Measurements from ENCODE around the gene MAGEF1. TPM values are rescaled to one million over a fixed set of nuclear protein-coding genes. Genes with fewer than 3 reads are reported as not detected.

Gene MAGEF1
- total RNA-seq, 1 donor from 2014 or later: 56.3 TPM

GRCh38 chr3:184758056-184758455 lies 46.2 kb upstream of the MAGEF1 start:
- no peak for TF ChIP-seq CTCF (IDR thresholded peaks at IDR 0.05; ENCODE audit: partially characterized antibody, unreplicated experiment)
- H3K4me1 Mint-ChIP-seq (ENCODE audit: low read depth, unreplicated experiment): peaks cover 12% of the 10 kb centered on the region
- no peak overlapping the region for H3K27ac Mint-ChIP-seq (ENCODE audit: unreplicated experiment)
- peaks cover 7% of the 10 kb centered on the region for H3K27me3 Mint-ChIP-seq (ENCODE audit: unreplicated experiment)
- no peak for DNase-seq
- H3K9me3 Mint-ChIP-seq (ENCODE audit: unreplicated experiment): peaks cover 7% of the 10 kb centered on the region
- no peak overlapping the region for H3K4me3 Mint-ChIP-seq (ENCODE audit: unreplicated experiment)
- no peaks in the 10 kb centered on the region for H3K36me3 Mint-ChIP-seq (ENCODE audit: unreplicated experiment)

GRCh38 chr3:184757022-184757651 lies 45.3 kb upstream of the MAGEF1 start:
- no peak overlapping the region for H3K27ac Mint-ChIP-seq (ENCODE audit: unreplicated experiment)
- peaks cover 12% of the 10 kb centered on the region for H3K4me1 Mint-ChIP-seq (ENCODE audit: low read depth, unreplicated experiment)
- DNase-seq: no peak

GRCh38 chr3:184756151-184757021 lies 44.5 kb upstream of the MAGEF1 start:
- H3K4me3 Mint-ChIP-seq (ENCODE audit: unreplicated experiment): peak overlapping the region; percentile 16

More at GRCh38 chr3:184757022-184757651, 45.3 kb upstream of the MAGEF1 start:
- TF ChIP-seq CTCF (IDR thresholded peaks at IDR 0.05; ENCODE audit: partially characterized antibody, unreplicated experiment): no peak
- Mint-ChIP-seq H3K27me3 (ENCODE audit: unreplicated experiment) (peaks cover 7% of the 10 kb centered on the region), H3K9me3 (ENCODE audit: unreplicated experiment) (peaks cover 3% of the 10 kb centered on the region), H3K36me3 (ENCODE audit: unreplicated experiment) (no peaks in the 10 kb centered on the region), H3K4me3 (ENCODE audit: unreplicated experiment) (no peak overlapping the region)

GRCh38 chr3:184755315-184755731 lies 43.5 kb upstream of the MAGEF1 start:
- Mint-ChIP-seq H3K36me3 (ENCODE audit: unreplicated experiment) (no peaks in the 10 kb centered on the region), H3K4me3 (ENCODE audit: unreplicated experiment) (no peak overlapping the region), H3K4me1 (ENCODE audit: low read depth, unreplicated experiment) (peaks cover 5% of the 10 kb centered on the region), H3K9me3 (ENCODE audit: unreplicated experiment) (no peaks in the 10 kb centered on the region), H3K27ac (ENCODE audit: unreplicated experiment) (no peak overlapping the region), H3K27me3 (ENCODE audit: unreplicated experiment) (peaks cover 2% of the 10 kb centered on the region)
- no peak for DNase-seq
- no peak for TF ChIP-seq CTCF (IDR thresholded peaks at IDR 0.05; ENCODE audit: partially characterized antibody, unreplicated experiment)

More at GRCh38 chr3:184756151-184757021, 44.5 kb upstream of the MAGEF1 start:
- no peak for DNase-seq
- peaks cover 5% of the 10 kb centered on the region for H3K27me3 Mint-ChIP-seq (ENCODE audit: unreplicated experiment)
- TF ChIP-seq CTCF (IDR thresholded peaks at IDR 0.05; ENCODE audit: partially characterized antibody, unreplicated experiment): no peak
- no peak overlapping the region for H3K27ac Mint-ChIP-seq (ENCODE audit: unreplicated experiment)
- H3K36me3 Mint-ChIP-seq (ENCODE audit: unreplicated experiment): no peaks in the 10 kb centered on the region
- peaks cover 2% of the 10 kb centered on the region for H3K9me3 Mint-ChIP-seq (ENCODE audit: unreplicated experiment)
- H3K4me1 Mint-ChIP-seq (ENCODE audit: low read depth, unreplicated experiment): peaks cover 10% of the 10 kb centered on the region

GRCh38 chr3:184752361-184752760 lies 40.5 kb upstream of the MAGEF1 start:
- Mint-ChIP-seq H3K9me3 (ENCODE audit: unreplicated experiment) (peaks cover 3% of the 10 kb centered on the region), H3K36me3 (ENCODE audit: unreplicated experiment) (no peaks in the 10 kb centered on the region), H3K27ac (ENCODE audit: unreplicated experiment) (no peak overlapping the region), H3K4me1 (ENCODE audit: low read depth, unreplicated experiment) (peaks cover 5% of the 10 kb centered on the region), H3K27me3 (ENCODE audit: unreplicated experiment) (peaks cover 2% of the 10 kb centered on the region), H3K4me3 (ENCODE audit: unreplicated experiment) (no peak overlapping the region)
- DNase-seq: no peak
- TF ChIP-seq CTCF (IDR thresholded peaks at IDR 0.05; ENCODE audit: partially characterized antibody, unreplicated experiment): no peak

Measured in glutamatergic neuron (in vitro differentiated cells).